ENCODE data around the gene LRP8.

DNA sequence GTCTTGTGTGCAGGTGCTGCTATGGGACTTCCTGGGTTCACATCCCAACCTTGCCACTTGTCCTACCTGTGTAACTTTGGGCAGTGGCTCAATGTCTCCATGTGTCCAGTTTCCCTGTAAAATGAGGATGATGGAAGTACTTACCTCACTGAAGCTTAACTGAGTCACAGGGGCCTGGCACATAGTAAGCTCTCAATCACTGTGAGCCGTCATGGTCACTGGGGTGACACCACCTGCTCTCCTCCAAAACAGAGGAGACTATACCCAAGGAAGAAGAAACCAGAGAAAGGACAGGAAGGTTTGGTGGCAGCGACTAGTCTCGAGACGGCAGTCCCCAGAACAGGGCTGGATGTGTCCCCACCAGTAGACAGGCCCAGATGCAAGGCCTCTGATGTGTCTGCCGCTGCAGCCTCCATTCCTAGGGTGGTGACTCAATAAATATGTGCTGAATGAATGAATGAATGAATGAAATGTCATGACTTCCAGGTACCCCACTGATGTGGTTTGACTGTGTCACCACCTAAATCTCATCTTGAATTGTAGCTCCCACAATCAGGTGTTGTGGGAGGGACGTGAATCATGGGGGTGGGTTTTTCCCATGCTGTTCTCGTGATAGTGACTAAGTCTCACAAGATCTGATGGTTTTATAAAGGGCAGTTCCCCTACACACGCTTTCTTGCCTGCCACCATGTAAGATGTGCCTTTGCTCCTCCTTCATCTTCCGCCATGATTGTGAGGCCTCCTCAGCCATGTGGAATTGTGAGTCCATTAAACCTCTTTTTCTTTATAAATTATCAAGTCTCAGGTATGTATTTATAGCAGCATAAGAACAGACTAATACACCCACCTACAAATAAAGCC, 13.0 kb upstream of the LRP8 start:
- TF ChIP-seq, protein P1, sequence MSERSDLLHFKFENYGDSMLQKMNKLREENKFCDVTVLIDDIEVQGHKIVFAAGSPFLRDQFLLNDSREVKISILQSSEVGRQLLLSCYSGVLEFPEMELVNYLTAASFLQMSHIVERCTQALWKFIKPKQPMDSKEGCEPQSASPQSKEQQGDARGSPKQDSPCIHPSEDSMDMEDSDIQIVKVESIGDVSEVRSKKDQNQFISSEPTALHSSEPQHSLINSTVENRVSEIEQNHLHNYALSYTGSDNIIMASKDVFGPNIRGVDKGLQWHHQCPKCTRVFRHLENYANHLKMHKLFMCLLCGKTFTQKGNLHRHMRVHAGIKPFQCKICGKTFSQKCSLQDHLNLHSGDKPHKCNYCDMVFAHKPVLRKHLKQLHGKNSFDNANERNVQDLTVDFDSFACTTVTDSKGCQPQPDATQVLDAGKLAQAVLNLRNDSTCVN (CRISPR knock-in tag; IDR thresholded peaks at IDR 0.05; ENCODE audit: borderline replicate concordance): no peak
- TF ChIP-seq NR2C2 (CRISPR knock-in tag; IDR thresholded peaks at IDR 0.05; ENCODE audit: borderline replicate concordance) (no peak), CTCF (CRISPR knock-in tag; IDR thresholded peaks at IDR 0.05) (no peak), ZNF792 (CRISPR knock-in tag; IDR thresholded peaks at IDR 0.05) (no peak), KAT8 (CRISPR knock-in tag; IDR thresholded peaks at IDR 0.05) (no peak), ZNF740 (CRISPR knock-in tag; IDR thresholded peaks at IDR 0.05) (no peak)
